SK-N-SH treated with all-trans-retinoic acid at 6 μM for 48 hours (cell line): ENCODE measurements around the gene ZNF791.

ENCODE experiments used
- ATAC-seq: fragments of 200-7000 bp; cut with Tn5 transposase; 3 replicates; pipeline ENCODE4 v1.9.1; 2020; ENCODE audit warnings: mild to moderate bottlenecking, moderate library complexity
- ARNTL ChIP-seq: fragments of 450-650 bp; formaldehyde crosslinking; IDR thresholded peaks from 2 replicates; pipeline ENCODE4 v1.5.0; 2020; ENCODE audit warnings: low read depth, mild to moderate bottlenecking, moderate library complexity, borderline replicate concordance
- CREB5 ChIP-seq: fragments of 250-450 bp; sonication (Bioruptor Pico); IDR thresholded peaks from 2 replicates; pipeline ENCODE4 v1.5.1; 2020; ENCODE audit warnings: low read depth, mild to moderate bottlenecking, moderate library complexity
- CSDC2 ChIP-seq: fragments of 250-450 bp; sonication (Bioruptor Pico); IDR thresholded peaks from 2 replicates; pipeline ENCODE4 v1.5.0; 2020; ENCODE audit warnings: mild to moderate bottlenecking, moderate library complexity
- CSRNP3 ChIP-seq: fragments of 250-450 bp; sonication (Bioruptor Pico); IDR thresholded peaks from 2 replicates; pipeline ENCODE4 v1.5.1; 2021; ENCODE audit warnings: mild to moderate bottlenecking, moderate library complexity
- ISL1 ChIP-seq: fragments of 250-450 bp; sonication (Bioruptor Pico); IDR thresholded peaks from 2 replicates; pipeline ENCODE4 v2.1.2; 2022; ENCODE audit warnings: mild to moderate bottlenecking, moderate library complexity
- PPARA ChIP-seq: fragments of 250-450 bp; sonication (Bioruptor Pico); IDR thresholded peaks from 2 replicates; pipeline ENCODE4 v1.5.0; 2020; ENCODE audit warnings: mild to moderate bottlenecking, borderline replicate concordance
- RARB ChIP-seq: fragments of 250-450 bp; sonication (Bioruptor Pico); IDR thresholded peaks from 2 replicates; pipeline ENCODE4 v1.8.0; 2021; ENCODE audit warnings: mild to moderate bottlenecking, moderate library complexity
- TOX ChIP-seq: fragments of 250-450 bp; sonication (Bioruptor Pico); IDR thresholded peaks from 2 replicates; pipeline ENCODE4 v1.8.0; 2021; ENCODE audit warnings: mild to moderate bottlenecking, moderate library complexity, borderline replicate concordance
- ZFP3 ChIP-seq: fragments of 250-450 bp; sonication (Bioruptor Pico); IDR thresholded peaks from 2 replicates; pipeline ENCODE4 v1.5.0; 2020; ENCODE audit warnings: mild to moderate bottlenecking, moderate library complexity
- ZFP30 ChIP-seq: fragments of 450-650 bp; formaldehyde crosslinking; IDR thresholded peaks from 2 replicates; pipeline ENCODE4 v1.5.0; 2022; ENCODE audit warnings: mild to moderate bottlenecking, moderate library complexity
- ZNF565 ChIP-seq: fragments of 450-650 bp; formaldehyde crosslinking; conservative IDR thresholded peaks from 2 replicates; pipeline ENCODE4 v1.5.0; 2020; ENCODE audit warnings: low read depth, mild to moderate bottlenecking, moderate library complexity
- ZNF70 ChIP-seq: fragments of 450-650 bp; formaldehyde crosslinking; IDR thresholded peaks from 2 replicates; pipeline ENCODE4 v1.5.0; 2020; ENCODE audit warnings: mild to moderate bottlenecking, moderate library complexity
- TF ChIP-seq, protein P1 (sequence below): fragments of 250-450 bp; sonication (Bioruptor Pico); IDR thresholded peaks from 2 replicates; pipeline ENCODE4 v1.8.0; 2021; ENCODE audit warnings: low read depth, mild to moderate bottlenecking, moderate library complexity, borderline replicate concordance
- TF ChIP-seq, protein P2 (sequence below): fragments of 250-450 bp; sonication (Bioruptor Pico); IDR thresholded peaks from 2 replicates; pipeline ENCODE4 v1.8.0; 2020; ENCODE audit warnings: mild to moderate bottlenecking, moderate library complexity, borderline replicate concordance
- TF ChIP-seq, protein P3 (sequence below): fragments of 250-450 bp; sonication (Bioruptor Pico); IDR thresholded peaks from 2 replicates; pipeline ENCODE4 v1.5.0; 2020; ENCODE audit warnings: mild to moderate bottlenecking, moderate library complexity

Gene ZNF791

DNA sequence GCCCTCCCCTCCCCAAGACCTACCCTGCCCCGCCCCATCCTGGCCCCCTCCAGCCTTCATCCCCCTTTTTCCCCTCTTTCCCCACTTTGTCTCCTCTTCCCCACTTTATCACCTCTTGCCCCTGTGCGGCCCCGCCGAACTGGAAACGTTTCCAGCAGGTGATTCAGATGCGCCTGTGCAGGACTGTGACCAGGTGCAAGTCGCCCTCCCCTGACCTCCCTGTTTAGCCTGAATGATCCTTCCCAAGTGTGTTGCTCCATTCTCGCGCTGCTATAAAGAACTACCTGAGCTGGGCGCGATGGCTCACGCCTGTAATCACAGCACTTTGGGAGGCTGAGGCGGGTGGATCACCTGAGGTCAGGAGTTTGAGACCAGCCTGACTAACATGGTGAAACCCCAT, 25.9 kb downstream of the ZNF791 start:
- TF ChIP-seq ARNTL (CRISPR knock-in tag) = no peak
- TF ChIP-seq ISL1 (CRISPR knock-in tag) = no peak
- TF ChIP-seq PPARA = no peak
- TF ChIP-seq ZFP3 = no peak
- TF ChIP-seq TOX (CRISPR knock-in tag) = no peak
- no peak for TF ChIP-seq ZNF565 (CRISPR knock-in tag)
- no peak for TF ChIP-seq CSRNP3 (CRISPR knock-in tag)
- TF ChIP-seq, protein P1, sequence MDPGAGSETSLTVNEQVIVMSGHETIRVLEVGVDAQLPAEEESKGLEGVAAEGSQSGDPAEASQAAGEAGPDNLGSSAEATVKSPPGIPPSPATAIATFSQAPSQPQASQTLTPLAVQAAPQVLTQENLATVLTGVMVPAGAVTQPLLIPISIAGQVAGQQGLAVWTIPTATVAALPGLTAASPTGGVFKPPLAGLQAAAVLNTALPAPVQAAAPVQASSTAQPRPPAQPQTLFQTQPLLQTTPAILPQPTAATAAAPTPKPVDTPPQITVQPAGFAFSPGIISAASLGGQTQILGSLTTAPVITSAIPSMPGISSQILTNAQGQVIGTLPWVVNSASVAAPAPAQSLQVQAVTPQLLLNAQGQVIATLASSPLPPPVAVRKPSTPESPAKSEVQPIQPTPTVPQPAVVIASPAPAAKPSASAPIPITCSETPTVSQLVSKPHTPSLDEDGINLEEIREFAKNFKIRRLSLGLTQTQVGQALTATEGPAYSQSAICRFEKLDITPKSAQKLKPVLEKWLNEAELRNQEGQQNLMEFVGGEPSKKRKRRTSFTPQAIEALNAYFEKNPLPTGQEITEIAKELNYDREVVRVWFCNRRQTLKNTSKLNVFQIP (CRISPR knock-in tag) = no peak
- TF ChIP-seq RARB = no peak
- no peak for ATAC-seq

DNA sequence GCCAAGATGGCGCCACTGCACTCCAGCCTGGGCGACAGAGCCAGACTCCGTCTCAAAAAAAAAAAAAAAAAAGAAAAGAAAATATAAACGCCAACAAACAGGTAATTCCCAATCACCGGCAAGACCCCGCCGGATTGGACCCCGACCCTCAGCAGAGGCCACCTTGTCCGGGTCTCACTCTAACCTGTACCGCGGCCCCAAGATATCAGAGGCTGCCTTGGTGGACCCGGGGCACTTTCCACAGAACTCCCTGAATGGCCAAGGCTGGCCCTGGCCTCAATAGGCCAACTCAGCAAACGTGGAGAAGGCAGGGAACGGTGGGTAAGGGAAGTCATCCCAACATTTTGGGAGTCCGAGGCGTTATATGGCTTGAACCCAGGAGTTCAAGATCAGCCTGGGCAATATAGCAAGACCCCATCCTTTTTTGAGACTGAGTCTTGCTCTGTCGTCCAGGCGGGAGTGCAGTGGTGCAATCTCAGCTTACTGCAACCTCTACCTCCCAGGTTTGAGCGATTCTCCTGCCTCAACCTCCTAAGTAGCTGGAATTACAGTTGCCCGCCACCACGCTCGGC, 28.0 kb downstream of the ZNF791 start:
- TF ChIP-seq ZNF565 (CRISPR knock-in tag) = no peak
- no peak for ATAC-seq

GRCh38 chr19:12639901-12640613, 29.3 kb downstream of the ZNF791 start:
- TF ChIP-seq ZNF70 (CRISPR knock-in tag) (no peak), CSDC2 (CRISPR knock-in tag) (no peak), ZFP30 (CRISPR knock-in tag) (no peak), ARNTL (CRISPR knock-in tag) (no peak), ZFP3 (no peak)
- TF ChIP-seq, protein P2, sequence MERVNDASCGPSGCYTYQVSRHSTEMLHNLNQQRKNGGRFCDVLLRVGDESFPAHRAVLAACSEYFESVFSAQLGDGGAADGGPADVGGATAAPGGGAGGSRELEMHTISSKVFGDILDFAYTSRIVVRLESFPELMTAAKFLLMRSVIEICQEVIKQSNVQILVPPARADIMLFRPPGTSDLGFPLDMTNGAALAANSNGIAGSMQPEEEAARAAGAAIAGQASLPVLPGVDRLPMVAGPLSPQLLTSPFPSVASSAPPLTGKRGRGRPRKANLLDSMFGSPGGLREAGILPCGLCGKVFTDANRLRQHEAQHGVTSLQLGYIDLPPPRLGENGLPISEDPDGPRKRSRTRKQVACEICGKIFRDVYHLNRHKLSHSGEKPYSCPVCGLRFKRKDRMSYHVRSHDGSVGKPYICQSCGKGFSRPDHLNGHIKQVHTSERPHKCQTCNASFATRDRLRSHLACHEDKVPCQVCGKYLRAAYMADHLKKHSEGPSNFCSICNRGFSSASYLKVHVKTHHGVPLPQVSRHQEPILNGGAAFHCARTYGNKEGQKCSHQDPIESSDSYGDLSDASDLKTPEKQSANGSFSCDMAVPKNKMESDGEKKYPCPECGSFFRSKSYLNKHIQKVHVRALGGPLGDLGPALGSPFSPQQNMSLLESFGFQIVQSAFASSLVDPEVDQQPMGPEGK (CRISPR knock-in tag) = no peak
- peak; percentile 94 for ATAC-seq

DNA sequence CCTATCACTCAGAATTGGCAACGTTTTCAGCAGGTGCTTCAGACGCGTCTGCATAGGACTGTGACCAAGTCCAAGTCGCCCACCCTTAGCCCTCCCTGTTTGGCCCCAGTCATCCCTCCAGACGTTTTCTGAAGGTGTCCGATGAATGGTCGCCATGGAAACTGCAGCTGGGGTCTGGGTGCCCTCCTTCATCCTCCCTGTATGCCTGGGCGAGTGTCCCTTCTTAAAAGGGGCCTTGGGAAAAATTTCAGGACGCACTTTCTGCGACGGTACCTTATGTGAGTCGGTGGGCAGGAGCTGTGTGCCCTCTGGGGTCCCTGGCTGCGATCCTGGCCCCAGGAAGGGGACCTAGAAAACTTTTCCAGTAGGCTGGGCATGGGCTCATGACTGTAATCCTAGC, 30.7 kb downstream of the ZNF791 start:
- ATAC-seq = no peak
- TF ChIP-seq, protein P3, sequence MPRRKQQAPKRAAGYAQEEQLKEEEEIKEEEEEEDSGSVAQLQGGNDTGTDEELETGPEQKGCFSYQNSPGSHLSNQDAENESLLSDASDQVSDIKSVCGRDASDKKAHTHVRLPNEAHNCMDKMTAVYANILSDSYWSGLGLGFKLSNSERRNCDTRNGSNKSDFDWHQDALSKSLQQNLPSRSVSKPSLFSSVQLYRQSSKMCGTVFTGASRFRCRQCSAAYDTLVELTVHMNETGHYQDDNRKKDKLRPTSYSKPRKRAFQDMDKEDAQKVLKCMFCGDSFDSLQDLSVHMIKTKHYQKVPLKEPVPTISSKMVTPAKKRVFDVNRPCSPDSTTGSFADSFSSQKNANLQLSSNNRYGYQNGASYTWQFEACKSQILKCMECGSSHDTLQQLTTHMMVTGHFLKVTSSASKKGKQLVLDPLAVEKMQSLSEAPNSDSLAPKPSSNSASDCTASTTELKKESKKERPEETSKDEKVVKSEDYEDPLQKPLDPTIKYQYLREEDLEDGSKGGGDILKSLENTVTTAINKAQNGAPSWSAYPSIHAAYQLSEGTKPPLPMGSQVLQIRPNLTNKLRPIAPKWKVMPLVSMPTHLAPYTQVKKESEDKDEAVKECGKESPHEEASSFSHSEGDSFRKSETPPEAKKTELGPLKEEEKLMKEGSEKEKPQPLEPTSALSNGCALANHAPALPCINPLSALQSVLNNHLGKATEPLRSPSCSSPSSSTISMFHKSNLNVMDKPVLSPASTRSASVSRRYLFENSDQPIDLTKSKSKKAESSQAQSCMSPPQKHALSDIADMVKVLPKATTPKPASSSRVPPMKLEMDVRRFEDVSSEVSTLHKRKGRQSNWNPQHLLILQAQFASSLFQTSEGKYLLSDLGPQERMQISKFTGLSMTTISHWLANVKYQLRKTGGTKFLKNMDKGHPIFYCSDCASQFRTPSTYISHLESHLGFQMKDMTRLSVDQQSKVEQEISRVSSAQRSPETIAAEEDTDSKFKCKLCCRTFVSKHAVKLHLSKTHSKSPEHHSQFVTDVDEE (CRISPR knock-in tag) = no peak
- TF ChIP-seq ZFP30 (CRISPR knock-in tag) (no peak), PPARA (no peak), CSDC2 (CRISPR knock-in tag) (no peak), ZNF565 (CRISPR knock-in tag) (no peak), CREB5 (CRISPR knock-in tag) (no peak)
- TF ChIP-seq, protein P2 (CRISPR knock-in tag) = no peak
